Kidney glomerular epithelial cell (primary cell): ENCODE measurements around the gene SYTL1.

Experiments
- DNase-seq: peaks from one replicate; lab custom pipeline; 2025; lab: John Stamatoyannopoulos, UW

SYTL1 gene, protein sequence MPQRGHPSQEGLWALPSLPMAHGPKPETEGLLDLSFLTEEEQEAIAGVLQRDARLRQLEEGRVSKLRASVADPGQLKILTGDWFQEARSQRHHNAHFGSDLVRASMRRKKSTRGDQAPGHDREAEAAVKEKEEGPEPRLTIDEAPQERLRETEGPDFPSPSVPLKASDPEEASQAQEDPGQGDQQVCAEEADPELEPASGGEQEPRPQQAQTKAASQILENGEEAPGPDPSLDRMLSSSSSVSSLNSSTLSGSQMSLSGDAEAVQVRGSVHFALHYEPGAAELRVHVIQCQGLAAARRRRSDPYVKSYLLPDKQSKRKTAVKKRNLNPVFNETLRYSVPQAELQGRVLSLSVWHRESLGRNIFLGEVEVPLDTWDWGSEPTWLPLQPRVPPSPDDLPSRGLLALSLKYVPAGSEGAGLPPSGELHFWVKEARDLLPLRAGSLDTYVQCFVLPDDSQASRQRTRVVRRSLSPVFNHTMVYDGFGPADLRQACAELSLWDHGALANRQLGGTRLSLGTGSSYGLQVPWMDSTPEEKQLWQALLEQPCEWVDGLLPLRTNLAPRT

DNA sequence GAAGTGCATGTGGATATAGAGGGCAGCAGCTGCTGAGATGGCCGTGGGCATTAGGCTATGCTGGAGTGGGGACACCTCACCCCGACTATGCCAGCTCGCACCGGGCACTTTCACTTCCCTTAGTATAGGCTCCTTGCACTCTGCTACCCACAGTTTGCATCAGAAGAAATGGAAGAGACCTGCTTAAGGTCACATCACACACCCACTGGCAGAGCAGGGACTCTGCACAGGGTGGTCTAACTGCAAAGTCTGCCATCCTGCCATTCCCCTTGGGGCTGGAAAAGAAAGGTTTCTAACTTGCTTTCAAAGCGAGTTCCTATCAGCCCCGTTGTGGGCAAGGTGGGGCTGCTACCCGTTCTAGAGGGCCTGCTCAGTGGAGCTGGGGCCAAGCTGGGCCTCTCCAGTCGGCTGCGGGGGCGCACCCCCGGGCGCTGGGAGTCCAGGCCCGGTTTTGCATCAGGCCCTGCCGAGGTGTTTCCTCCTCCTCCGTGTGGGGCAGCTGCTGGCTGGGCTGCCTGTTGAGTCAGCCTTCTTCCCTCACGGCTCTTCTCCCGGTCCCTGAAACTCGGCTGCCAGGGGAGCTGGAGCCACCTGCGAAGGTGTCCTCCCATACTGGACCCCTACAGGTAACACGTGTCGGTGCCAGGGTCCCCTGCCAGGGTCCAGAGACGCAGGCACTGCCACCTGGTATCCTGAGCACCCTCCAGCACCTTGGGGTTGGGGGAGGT is at the start of gene SYTL1:
Gene SYTL1 (plus strand): TSS at position 498 of the 728 bp plus-strand sequence. CDS start 3,313 bp downstream, outside the sequence.
- DNase-seq, result peak; percentile 58

DNA sequence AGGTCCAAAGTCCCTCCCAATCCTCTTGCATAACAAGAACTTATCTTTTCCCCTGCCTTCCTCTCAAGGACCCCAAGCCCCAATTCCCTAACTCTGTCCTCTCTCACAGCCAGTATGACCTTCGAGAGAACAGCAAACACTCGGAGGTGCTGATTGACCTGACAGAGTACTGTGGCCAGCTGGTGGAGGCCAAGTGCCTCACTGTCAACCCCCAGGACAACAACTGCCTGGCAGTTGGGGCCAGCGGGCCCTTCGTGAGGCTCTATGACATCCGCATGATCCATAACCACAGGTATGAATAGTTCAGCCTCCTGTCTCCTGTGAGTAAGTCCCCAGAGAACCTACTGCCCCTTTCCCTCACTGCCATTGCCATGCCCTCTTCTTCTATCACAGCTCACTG is 49.7 kb upstream of the SYTL1 start:
- no peak for DNase-seq

DNA sequence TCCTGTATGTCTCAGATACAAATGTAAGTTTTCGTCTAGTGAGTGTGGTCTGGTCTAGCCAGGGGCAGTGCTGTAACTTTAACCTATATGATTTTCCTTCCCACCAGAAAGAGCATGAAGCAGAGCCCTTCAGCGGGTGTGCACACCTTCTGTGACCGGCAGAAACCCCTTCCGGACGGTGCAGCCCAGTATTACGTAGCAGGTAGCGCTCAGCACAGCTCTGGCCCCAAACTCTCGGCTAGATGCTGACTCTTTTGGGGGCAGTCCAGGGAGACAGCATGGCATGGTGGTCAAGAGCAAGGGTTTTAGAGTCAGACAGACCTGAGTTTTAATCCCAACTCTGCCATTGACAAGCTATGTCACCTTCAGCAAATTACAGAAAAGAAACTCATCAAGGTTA is 47.9 kb upstream of the SYTL1 start:
- no peak for DNase-seq

DNA sequence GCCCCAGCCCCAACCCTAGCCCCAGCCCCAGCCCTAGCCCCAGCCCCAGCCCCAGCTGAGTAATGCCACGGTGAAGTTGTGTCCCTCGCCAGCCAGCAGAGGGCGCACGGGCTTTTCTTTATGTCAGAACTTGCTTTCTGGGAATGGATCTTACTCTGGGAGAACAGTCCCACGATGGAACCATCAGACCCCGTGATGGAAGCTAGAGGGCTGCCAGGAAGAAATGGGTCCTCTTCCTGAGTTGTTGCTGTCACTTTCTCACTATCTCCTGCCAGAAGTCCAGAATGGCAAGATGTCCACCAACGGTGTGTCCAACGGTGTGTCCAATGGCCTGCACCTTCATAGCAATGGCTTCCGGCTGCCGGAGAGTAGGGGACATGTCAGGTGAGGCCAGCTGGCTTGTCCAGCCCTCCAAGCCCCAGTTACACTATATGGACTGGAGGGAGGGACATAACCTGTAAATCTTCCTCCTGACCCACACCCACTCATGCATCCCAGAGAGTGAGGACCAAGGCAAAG is 45.0 kb upstream of the SYTL1 start:
- DNase-seq, result peak; percentile 8

DNA sequence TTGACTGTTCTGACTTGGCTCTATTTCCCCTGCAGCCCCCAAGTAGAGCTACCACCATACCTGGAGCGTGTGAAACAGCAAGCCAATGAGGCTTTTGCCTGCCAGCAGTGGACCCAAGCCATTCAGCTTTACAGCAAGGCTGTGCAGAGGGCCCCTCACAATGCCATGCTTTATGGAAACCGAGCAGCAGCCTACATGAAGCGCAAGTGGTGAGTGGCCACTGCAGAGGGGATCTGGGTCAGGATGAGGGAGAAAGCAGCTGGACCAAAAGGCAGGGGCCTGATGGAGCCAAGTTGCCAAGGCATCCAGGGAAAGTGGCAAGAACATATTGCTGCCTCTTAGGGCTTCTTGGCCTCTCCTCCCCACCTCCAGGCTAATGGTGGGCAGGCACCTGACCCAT is 43.9 kb upstream of the SYTL1 start:
- DNase-seq, result no peak

DNA sequence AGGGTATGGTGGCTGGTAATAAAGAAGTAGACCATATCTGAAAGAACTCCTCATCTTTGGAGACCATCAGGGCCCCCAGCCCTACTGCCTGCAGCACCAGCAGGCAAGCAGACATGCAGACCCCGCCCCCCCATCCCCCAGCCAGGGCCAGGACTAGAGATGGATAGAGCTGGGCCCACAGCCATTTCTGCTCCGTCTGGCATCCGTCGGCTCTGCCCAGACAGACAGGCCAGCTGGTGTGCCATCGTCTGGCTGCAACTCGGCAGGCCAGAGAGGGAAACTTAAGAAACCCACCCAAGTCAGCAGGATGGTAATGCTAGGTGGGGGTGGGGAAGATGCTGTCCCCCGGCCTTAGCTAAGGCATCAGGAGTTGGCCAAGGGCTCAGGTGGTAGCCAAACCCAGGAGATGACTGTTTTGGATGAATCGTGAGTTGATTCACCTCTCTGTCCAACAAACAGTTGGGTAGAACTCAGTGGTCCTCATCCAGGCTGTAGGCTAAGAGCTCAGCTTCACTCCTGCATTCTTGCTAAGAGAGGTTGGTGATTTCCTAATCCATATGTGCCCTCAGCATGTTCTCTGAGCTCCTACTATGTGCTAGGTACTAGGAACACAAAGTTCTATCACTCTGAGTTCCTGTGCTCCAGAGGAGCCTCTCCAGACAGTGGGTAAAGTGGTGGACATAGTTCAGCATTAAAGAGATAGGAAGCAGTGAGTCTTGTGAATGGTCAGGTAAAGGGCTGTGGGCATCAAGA is 43.0 kb upstream of the SYTL1 start:
- no peak for DNase-seq

DNA sequence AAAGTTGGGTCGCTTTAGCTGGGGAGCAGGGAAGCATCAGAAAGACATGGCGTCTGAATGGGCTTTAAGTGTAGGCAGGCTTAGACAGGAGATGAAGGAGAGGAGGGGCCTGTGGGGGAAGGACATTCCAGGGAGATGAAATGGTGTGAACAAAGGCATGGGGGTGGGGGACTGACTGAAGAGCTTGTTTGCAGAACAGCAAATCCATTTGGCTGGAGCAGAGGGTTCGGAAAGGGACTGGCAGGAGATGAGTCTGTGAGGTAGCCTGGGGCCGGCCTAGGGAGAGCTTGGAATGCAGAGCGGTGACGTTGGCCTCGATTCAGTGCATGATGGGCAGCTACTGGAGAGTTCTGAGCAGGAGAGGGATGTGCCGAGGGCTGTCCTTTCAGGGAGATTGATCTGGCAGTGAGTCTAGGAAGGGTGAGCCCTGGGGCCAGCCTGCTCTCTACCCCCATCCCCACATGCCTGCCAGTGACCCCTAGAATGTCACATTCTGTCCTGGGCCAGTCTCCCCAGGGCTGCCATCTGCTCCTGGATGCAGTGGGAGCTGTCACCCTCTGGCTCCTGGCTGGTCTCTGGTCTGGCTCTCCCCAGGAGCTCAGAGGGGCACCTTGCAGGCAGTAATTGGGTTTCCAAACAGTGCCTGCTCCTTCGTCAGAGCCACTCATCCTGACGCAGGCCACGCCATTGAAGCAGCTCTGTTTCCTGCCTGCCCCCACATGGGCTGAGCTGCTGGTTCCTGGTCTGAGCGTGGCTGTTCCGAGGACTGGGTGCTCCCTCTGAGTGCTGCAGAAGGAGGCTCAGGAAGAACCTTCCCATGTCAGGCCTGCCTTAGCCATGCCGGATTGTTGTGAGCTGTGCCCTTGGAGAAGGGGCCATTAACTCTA is 42.2 kb upstream of the SYTL1 start:
- DNase-seq, result peak; percentile 87

DNA sequence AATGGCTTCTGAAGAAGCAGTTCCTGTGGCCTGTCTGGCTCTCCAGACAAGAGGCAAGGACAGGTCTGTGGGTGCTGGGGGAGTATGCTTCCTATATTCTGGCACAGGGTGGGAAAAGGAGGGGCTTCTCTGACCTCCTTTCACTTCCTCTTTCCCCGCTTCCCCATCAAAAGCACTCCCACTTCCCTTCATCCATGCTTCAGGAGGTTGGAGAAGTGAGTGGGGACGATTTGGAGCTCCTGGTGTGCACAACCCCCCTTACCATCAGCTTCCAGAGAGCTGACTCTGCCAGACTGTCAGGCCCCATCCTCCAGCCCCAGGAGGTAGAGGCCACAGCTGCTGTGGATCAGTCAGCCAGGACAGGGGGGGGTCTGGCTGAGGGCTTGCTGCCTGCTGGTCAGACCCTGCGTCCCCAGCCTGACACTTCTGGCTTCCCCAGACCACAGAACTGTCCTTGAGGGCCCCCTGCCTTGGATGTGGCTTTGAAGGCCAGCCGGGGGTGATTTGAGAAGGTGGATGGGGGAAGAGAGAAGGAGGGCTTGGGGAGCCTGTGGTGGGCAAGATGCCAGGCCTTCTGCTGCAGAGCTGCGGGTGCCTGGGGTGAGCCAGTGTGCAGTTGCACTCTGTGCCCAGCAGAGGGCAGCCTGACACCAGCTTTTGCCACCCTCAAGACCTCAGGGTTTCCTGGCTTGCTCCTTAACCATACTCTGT is 41.3 kb upstream of the SYTL1 start:
- peak; percentile 79 for DNase-seq

DNA sequence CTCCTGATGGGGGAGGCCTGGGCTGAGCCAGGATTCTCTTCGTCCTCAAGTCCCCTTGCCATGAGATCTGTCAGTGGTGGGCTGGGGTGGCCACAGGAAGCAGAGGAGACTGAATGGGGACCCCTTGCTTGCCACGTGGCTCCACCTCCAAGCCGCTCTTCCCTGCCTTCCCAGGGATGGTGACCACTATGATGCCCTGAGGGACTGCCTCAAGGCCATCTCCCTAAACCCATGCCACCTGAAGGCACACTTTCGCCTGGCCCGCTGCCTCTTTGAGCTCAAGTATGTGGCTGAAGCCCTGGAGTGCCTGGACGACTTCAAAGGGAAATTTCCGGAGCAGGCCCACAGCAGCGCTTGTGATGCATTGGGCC is 40.8 kb upstream of the SYTL1 start:
- DNase-seq, result no peak

DNA sequence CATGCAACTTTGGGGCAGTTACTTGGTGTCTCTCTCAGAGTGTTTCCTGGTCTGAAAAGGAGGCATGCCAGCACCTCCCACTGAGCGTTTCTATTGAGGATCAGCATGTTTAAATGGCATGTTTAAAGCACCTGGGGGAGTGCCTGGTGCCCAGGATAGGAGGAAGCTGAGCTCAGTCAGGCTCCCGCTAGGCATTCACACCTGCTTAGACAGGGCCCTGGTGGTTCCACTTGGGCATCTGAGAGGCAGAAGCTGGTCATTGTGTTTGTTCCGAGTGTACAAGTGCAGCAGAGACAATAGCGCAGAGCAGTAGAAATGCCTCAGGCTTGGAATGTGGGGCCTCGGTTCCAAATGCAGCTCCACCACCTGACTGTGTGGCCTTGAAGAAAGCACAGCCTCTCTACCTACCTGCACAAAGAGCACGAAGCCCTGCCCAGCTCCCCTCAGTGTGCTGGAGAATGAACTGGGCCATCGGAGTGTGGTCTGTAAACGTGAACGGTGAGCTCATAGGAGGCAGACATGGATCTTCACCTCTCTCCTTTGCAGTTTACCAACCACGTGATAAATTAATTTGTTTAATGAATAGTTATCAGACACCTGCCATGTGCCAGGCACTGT is 40.1 kb upstream of the SYTL1 start:
- DNase-seq, result no peak

DNA sequence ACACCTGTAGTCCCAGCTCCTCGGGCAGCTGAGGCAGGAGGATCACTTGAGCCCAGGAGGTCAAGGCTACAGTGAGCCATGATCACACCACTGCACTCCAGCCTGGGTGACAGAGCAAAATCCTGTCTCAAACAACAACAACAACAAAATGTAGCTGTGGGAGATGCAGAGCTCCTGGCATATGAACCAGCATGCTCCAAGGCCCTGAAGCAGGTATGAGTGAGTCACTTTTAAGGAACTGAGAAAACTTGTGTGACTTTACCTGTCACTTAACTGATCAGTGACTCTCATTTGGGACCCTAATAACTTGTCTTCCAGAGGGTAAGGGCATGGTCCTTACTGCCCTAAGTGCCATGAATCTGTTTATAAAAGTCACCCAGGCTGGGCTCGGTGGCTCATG is 39.2 kb upstream of the SYTL1 start:
- DNase-seq, result no peak

DNA sequence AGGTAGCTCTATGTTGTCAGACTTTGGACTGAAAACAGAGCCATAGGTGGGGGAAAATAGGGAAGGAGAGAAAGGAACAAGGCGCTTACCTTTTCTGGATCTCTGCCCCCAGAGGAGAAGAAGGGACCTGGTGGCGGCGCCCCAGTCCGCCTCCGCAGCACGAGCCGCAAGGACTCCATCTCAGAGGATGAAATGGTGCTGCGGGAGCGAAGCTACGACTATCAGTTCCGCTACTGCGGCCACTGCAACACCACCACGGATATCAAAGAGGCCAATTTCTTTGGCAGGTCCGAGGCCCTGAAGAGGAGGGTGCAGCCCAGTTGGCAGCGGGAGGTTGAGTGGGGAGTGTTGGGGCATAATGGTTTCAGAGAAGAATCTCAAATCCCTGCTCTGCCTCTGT is 38.3 kb upstream of the SYTL1 start:
- DNase-seq, result no peak

DNA sequence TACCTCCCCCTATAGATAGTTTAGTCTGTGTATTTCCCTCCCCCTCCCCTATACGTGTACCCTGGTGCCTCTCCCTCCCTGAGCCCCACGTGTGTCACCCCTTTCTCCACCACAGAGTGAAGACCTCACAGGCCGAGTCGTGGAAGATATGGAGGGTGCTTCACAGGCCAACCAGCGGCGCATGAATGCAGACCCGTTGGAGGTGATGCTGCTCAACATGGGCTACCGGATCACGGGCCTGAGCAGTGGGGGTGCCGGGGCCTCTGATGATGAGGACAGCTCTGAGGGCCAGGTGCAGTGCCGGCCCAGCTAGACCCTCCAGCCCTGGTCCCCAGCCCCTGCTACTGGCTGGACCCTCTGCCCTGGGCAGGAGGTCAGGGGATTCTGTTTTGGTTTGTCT is 35.8 kb upstream of the SYTL1 start:
- DNase-seq, result no peak

DNA sequence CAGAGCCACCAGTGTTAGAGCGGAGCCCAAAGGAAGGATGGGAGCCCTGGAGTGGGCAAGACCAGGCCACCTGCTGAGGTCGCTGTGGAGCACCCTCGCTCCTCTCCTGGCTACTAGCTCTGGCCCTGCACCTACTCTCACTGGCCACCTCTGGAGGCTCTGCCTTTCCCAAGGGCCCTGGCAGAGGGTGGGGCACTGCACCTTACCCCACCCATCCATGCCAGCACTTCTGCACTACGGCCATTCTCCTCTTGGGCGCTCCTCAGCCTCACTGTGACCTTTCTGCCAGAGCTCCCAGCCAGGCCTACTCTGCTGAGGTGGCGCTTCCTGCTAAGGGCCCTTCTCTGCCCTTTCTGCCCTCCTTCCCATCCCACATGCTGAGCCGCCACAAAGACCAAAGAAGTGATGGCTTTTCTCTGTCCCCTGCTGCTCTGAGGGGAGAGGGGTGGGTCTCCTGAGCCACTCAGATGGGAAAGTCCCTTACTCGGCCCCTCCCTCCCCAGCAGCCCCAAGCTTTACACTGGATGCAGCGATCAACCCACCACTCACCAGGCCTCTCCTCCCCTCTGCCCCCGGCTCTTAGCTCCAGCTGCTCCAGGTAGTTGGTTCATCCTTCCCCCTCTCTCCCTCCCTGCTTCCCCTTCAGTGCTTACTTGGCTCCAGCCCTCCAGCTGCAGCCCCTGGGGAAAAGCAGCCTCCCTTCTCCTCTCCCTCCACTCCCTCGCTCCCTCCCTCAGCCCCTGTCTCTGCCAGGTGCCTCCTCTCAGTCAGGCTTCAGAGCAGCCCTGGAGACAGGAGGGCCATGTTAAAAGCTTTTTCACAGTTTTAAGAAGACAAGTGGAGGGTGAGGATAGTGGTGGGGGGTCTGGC is 34.7 kb upstream of the SYTL1 start:
- no peak for DNase-seq

DNA sequence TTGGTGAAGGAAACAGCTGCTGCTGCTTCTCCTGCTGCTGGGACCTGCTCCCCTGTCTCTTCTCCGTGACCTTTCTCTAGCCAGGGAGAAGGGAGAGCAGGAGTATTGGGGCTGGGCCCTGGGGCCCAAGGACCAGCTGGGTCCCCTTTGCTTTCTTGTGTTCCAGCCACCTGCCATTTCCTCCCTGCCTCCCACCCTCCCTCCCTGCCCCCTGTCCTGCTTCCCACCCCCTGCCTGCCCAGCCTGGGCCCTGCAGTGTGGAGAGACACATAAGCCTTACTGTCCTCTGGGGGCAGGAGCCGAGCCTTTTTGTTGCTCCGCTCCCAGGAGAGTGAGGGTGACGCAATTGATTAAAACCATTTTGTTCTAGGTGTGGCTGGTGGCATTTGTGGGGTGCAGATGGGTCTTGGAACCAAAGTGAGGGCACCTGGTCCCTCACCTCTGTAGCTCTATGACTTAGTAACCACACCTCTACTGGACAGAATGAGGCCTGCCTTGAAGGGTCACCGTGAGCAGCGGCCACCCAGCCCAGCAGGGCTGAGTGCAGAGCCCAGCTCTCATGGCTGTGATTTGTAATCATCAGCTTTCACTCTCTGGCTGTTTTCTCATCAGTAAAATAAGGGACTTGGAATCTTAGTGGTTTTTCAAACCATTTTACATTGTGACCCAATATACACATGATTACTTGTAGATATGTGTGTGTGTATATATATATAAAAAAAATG is 33.8 kb upstream of the SYTL1 start:
- no peak for DNase-seq

DNA sequence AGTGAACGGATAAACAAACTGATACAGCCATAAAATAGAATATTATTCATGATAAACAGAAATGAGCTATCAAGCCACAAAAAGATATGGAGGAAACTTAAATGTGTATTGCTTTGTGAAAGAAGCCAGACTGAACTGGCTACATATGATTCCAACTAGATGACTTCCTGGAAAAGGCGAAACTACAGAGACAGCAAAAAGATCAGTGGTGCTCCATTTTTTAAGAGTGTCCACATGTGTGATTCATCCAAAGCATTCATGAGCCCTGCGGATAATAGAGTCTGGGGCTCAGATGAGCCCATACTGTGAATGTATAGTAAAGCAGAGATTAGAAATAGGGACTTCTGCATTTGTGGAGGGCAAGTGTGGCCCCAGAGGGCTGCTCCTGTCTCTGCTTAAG is 27.7 kb upstream of the SYTL1 start:
- DNase-seq, result no peak

DNA sequence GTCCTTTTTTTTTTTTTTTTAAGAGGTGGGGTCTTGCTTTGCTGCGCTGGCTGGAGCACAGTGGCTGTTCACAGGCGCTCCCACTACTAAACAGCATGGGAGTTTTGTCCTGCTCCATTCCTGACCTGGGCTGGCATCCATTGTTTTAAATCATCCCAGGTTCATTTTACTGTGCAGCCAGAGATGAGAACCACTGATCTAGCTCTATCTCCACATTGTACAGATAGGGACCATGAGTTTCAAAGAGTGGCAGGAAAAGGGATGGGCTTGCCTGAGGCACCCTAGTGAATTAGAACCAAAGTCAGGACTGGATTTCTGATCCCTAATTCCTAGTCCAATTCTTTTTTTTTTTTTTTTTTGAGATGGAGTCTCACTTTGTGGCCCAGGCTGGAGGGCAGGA is 27.1 kb upstream of the SYTL1 start:
- no peak for DNase-seq

DNA sequence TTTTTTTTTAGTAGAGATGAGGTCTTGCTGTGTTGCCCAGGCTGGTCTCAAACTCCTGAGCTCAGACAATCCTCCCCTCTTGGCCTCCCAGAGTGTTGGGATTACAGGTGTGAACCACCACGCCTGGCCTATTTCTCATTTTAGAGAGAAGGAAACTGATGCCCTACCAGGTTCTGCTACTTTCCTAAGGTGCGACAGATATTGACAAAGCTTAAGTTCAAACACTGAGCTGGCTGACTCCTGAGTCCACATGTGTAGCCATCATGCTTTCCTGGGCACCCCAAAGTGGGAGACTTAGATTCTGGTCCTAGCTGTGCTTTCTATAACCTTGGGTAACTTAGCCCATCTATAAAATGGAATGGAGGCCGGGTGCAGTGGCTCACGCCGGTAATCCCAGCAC is 25.0 kb upstream of the SYTL1 start:
- DNase-seq, result no peak

DNA sequence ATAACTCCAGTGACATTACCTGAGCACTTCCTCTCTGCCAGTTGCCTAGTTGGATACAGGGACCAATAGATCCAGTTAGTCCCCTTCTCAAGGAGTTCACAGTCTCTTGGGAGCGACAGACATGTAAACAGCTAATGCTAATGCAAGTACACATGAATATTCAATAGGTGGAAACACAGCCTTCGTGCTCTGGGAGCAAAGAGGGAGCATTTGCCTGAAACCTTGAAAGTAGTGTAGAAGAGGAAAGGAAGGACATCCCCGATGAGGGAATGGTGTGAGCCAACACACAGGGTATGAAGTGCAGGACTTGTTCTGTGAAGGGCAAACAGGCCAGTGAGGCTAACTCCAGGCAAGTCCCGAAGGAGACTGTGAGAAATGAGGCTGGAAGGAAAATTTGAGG is 23.7 kb upstream of the SYTL1 start:
- no peak for DNase-seq
